ENCODE data around the gene CBX7. TPM values are rescaled to one million over a fixed set of nuclear protein-coding genes. Genes with fewer than 3 reads are reported as not detected.

The CBX7 gene
- total RNA-seq, 1 experiment from 2014 or later, result 3.7 TPM

- Histone ChIP-seq H3K4me2 (ENCODE audit: insufficient read depth, insufficient read length, low read length) (no peak overlapping the region), H3K27me3 (ENCODE audit: insufficient read depth, low read length) (no peaks in the 10 kb centered on the region)
Measured at GRCh38 chr22:39103431-39103830, 49.0 kb downstream of the CBX7 start.

More at GRCh38 chr22:39103431-39103830, 49.0 kb downstream of the CBX7 start:
- Histone ChIP-seq H3K56ac (ENCODE audit: insufficient read length, low read depth, low read length) (no peak overlapping the region), H3K4me1 (ENCODE audit: insufficient read depth, low read length) (no peaks in the 10 kb centered on the region; the same call in 1 of the 2 replicates), H2BK5ac (ENCODE audit: insufficient read length, low read length) (no peak overlapping the region), H2AFZ (ENCODE audit: low read length) (no peak overlapping the region), H2BK12ac (ENCODE audit: insufficient read length, low read depth, low read length) (no peak overlapping the region), H2BK20ac (ENCODE audit: low read depth, low read length, poor library complexity, severe bottlenecking) (no peak overlapping the region), H4K8ac (replicated peaks; ENCODE audit: insufficient read length, low read depth, low read length) (no peak overlapping the region), H3K18ac (ENCODE audit: insufficient read length, low read depth, low read length) (no peak overlapping the region), H4K91ac (ENCODE audit: insufficient read length, low read depth, low read length) (no peak overlapping the region), H3K27ac (ENCODE audit: insufficient read length, low read depth, low read length) (no peak overlapping the region), H2BK120ac (ENCODE audit: low read depth, low read length, poor library complexity, severe bottlenecking) (no peak overlapping the region), H3K9ac (ENCODE audit: extremely low read depth, insufficient read length, low read length) (no peak overlapping the region), H3K14ac (ENCODE audit: insufficient read depth, low read length) (no peak overlapping the region), H3K9me3 (ENCODE audit: control insufficient read depth, low read depth, low read length) (no peaks in the 10 kb centered on the region), H3K79me1 (ENCODE audit: insufficient read depth, low read depth, low read length, poor library complexity, severe bottlenecking) (no peaks in the 10 kb centered on the region), H3T11ph (ENCODE audit: low read length) (no peak overlapping the region), H3K23ac (ENCODE audit: insufficient read length, low read depth, low read length) (no peak overlapping the region), H2BK15ac (ENCODE audit: low read depth, low read length) (no peak overlapping the region), H3K23me2 (ENCODE audit: insufficient read length, low read depth, low read length, poor library complexity, severe bottlenecking) (peaks cover 2% of the 10 kb centered on the region), H3K4ac (ENCODE audit: low read depth, low read length) (no peak overlapping the region), H4K5ac (ENCODE audit: insufficient read length, low read depth, low read length) (no peak overlapping the region), H4K20me1 (ENCODE audit: control insufficient read depth, insufficient read depth, insufficient read length) (no peaks in the 10 kb centered on the region), H2AK5ac (ENCODE audit: insufficient read length, low read length) (no peak overlapping the region), H3K79me2 (ENCODE audit: insufficient read depth, low read length) (no peaks in the 10 kb centered on the region)
- WGBS (ENCODE audit: extremely low coverage, insufficient read length, low lambda C conversion rate), result no CpG with 5 or more reads among the region's 2 CpGs
- H3K36me3 Mint-ChIP-seq (ENCODE audit: insufficient read depth in 1 of 3, low read depth in 3 of 3), result no peaks in the 10 kb centered on the region
- no peaks in the 10 kb centered on the region for H3K9me3 Mint-ChIP-seq
- DNase-seq, result no peak
- peaks cover 13 to 23% of the 10 kb centered on the region in 2 experiments for H3K4me1 Mint-ChIP-seq
- TF ChIP-seq CTCF (conservative IDR thresholded peaks at IDR 0.05), result no peak
- peaks cover 2% of the 10 kb centered on the region for H3K27me3 Mint-ChIP-seq (ENCODE audit: low read depth)
- no peak overlapping the region for H3K27ac Mint-ChIP-seq
- no peak overlapping the region for H3K4me3 Mint-ChIP-seq

Measured in H9 (cell line).